T-cell (primary cell): ENCODE data around the gene BANK1. TPM values are rescaled to one million over a fixed set of nuclear protein-coding genes. Genes with fewer than 3 reads are reported as not detected.

Experiments used
- ATAC-seq, 4 experiments: fragments of 200-7000 bp in 3 of 4; fragments of 150-1000 bp in 1 of 4; cut with Tn5 transposase; replicated peaks in 1 of 4; 1 replicate in 3 of 4; 2 replicates in 1 of 4; pipeline ENCODE4 v1.10.0; 2021; ENCODE audit warnings: moderate library complexity in 3 of 4, mild to moderate bottlenecking in 2 of 4, moderate number of reproducible peaks in 1 of 4
- CTCF ChIA-PET, 2 donors: fragments of 300-600 bp; sonication (Branson Sonifier 250); formaldehyde crosslinking; loops; one replicate each; lab custom pipeline; 2022; ENCODE audit warnings: antibody characterized with exemption in 2 of 2; lab: Charles Lee
- POLR2A ChIA-PET, 2 donors: fragments of 300-600 bp; sonication (Branson Sonifier 250); formaldehyde crosslinking; loops; one replicate each; lab custom pipeline; 2022; ENCODE audit warnings: antibody characterized with exemption in 2 of 2; lab: Charles Lee
- DNase-seq, 35 experiments: peaks; one replicate each; pipeline versions ENCODE4 v3.0.0 to v3.0.0-alpha.2; 2013 to 2023
- H3K27ac ChIP-seq: one replicate; pipeline ENCODE4 v1.5.1; 2013; ENCODE audit warnings: low read length
- H3K27me3 ChIP-seq, 2 experiments: replicated peaks in 1 of 2; 1 replicate in 1 of 2; 2 replicates in 1 of 2; pipeline versions ENCODE4 v1.6.1 to v1.7.0; 2013; ENCODE audit warnings: low read length in 1 of 2, mixed read lengths in 1 of 2; ENCODE audit not compliant: control insufficient read depth in 2 of 2, insufficient read depth in 2 of 2; ENCODE audit errors: extremely low read depth in 1 of 2
- H3K36me3 ChIP-seq, 2 donors: 1 replicate in 1 of 2; 2 replicates in 1 of 2; pipeline versions ENCODE4 v1.6.1 to v1.7.0; 2013; ENCODE audit warnings: low read length in 1 of 2; ENCODE audit not compliant: control insufficient read depth in 2 of 2, insufficient read depth in 1 of 2; ENCODE audit errors: extremely low read depth in 1 of 2
- H3K4me1 ChIP-seq, 2 experiments: 1 replicate in 1 of 2; 2 replicates in 1 of 2; pipeline versions ENCODE4 v1.6.1 to v1.7.0; 2013; ENCODE audit warnings: low read length in 2 of 2, mixed read lengths in 1 of 2; ENCODE audit not compliant: insufficient read depth in 2 of 2, control insufficient read depth in 1 of 2; ENCODE audit errors: extremely low read depth in 1 of 2
- H3K4me3 ChIP-seq, 2 donors: 1 replicate in 1 of 2; 2 replicates in 1 of 2; pipeline versions ENCODE4 v1.5.1 to v1.7.0; 2013; ENCODE audit warnings: mild to moderate bottlenecking in 2 of 2, low read length in 1 of 2, moderate library complexity in 1 of 2; ENCODE audit not compliant: control insufficient read depth in 1 of 2; ENCODE audit errors: extremely low read depth in 1 of 2
- H3K9me3 ChIP-seq: 2 replicates; pipeline ENCODE4 v1.7.0; 2013
- H3K27ac Mint-ChIP-seq, 2 donors: one replicate each; pipeline ENCODE4 v1.8.0; 2020 to 2021; ENCODE audit warnings: mild to moderate bottlenecking in 2 of 2, mixed read lengths in 2 of 2
- H3K27me3 Mint-ChIP-seq, 2 donors: one replicate each; pipeline ENCODE4 v1.8.0; 2021 to 2022; ENCODE audit warnings: mixed read lengths in 2 of 2
- H3K36me3 Mint-ChIP-seq: one replicate; pipeline ENCODE4 v1.8.0; 2021; ENCODE audit warnings: mixed read lengths
- H3K4me1 Mint-ChIP-seq, 3 donors: one replicate each; pipeline ENCODE4 v1.8.0; 2020 to 2022; ENCODE audit warnings: mixed read lengths in 3 of 3, mild to moderate bottlenecking in 1 of 3
- H3K4me3 Mint-ChIP-seq, 3 donors: one replicate each; pipeline ENCODE4 v1.8.0; 2020 to 2022; ENCODE audit warnings: mild to moderate bottlenecking in 3 of 3, mixed read lengths in 3 of 3, moderate library complexity in 3 of 3
- H3K9me3 Mint-ChIP-seq, 3 donors: one replicate each; pipeline ENCODE4 v1.8.0; 2020 to 2022; ENCODE audit warnings: mixed read lengths in 3 of 3
- WGBS: methylation state at CpG from one replicate; pipeline ENCODE4 v1.1.5; 2013; ENCODE audit warnings: missing lambda C conversion rate; ENCODE audit not compliant: insufficient coverage; 5-methylcytosine and 5-hydroxymethylcytosine counted together
- total RNA-seq, 35 experiments: library from RNA in 6 of 35; stranded (reverse) in 6 of 35; fragments of 120-200 nt in 1 of 35; gene quantifications; one replicate each; pipeline versions ENCODE4 v1.2.1 to v1.2.4 and lab custom pipeline; 2013 to 2026

BANK1 gene
- total RNA-seq, 5 donors from 2014 or later (not counting 1 experiment from before 2014, with no cell fraction given), result 2.5 to 10.9 (median 3.5) TPM

DNA sequence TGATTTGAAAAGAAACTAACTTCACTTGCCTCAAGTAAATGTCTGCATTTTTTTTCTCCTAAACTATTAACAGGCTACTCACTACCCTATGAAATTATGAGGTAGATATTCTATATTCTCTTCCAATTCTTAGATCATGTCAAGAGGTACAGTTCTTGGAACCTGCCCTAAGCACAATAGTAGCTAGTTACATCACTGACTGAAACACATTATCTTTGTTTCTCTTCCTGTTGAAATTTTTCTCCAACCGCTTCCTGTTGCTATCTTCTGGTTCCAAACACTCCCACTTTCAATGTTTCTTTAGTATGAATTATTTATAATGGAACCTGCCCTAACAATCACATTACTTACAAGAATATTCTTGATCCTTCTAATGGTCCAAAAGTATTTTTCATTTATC lies 5.0 kb upstream of the BANK1 start:
- Mint-ChIP-seq H3K4me3 (no peak overlapping the region), H3K36me3 (no peaks in the 10 kb centered on the region), H3K27ac (no peak overlapping the region), H3K27me3 (peaks cover 5 to 15% of the 10 kb centered on the region in 2 donors), H3K4me1 (peaks cover 3 to 8% (median 6%) of the 10 kb centered on the region in 3 donors), H3K9me3 (peaks cover 0 to 4% (median 2%) of the 10 kb centered on the region in 3 donors)
- DNase-seq (no peak), ATAC-seq (no peak)
- H3K27ac ChIP-seq, result no peak overlapping the region
- no peak overlapping the region for H3K4me3 ChIP-seq
- H3K36me3 ChIP-seq, result no peaks in the 10 kb centered on the region
- ChIA-PET CTCF (no interaction called here), POLR2A (no interaction called here)
- H3K9me3 ChIP-seq, result no peaks in the 10 kb centered on the region
- H3K27me3 ChIP-seq, result peaks cover 0 to 1% of the 10 kb centered on the region in 2 experiments
- WGBS, result no CpG with 5 or more reads among the region's 1 CpG
- H3K4me1 ChIP-seq, result peaks cover under 1 to 2% of the 10 kb centered on the region in 2 experiments

DNA sequence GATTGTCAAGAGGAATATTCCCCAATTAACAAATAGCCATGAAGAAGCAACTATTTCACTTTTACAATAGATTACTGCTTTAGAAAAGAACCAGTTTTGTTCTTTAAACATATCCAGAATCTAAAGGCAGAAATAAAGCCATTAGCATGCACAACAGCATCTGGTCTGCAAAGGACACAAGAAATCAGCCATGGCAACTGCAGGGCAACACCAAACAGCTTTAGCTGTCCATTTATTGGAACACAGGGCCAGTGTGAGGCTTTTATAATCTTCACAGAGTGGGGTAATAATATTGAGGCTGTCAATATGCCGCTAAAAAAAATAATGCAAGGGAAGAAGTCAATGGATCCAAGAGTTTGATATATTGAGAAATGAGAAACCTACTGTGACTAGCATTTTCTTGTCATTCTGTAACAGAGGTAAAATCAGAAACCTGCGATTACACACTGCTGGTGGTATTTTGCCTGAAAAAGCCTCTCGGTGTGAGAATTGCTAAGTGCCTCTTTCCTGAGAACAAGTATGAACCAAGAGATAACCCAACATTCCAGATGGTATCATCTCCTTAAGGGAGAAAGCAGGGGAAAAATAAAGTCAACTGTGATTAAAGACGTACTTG lies 2.7 kb upstream of the BANK1 start:
- H3K4me1 ChIP-seq, result peaks cover 2 to 9% of the 10 kb centered on the region in 2 experiments
- ATAC-seq, result no peak
- ChIA-PET POLR2A (no interaction called here), CTCF (no interaction called here)
- Mint-ChIP-seq H3K27ac (no peak overlapping the region), H3K27me3 (peaks cover 5 to 24% of the 10 kb centered on the region in 2 donors), H3K9me3 (peaks cover 0 to 4% (median 2%) of the 10 kb centered on the region in 3 donors), H3K4me3 (no peak overlapping the region), H3K4me1 (peaks cover 7 to 12% (median 8%) of the 10 kb centered on the region in 3 donors), H3K36me3 (no peaks in the 10 kb centered on the region)
- 100% methylated on average over 1 of the region's 4 CpGs for WGBS
- H3K4me3 ChIP-seq, result no peak overlapping the region
- H3K36me3 ChIP-seq, result no peaks in the 10 kb centered on the region
- no peak for DNase-seq
- H3K9me3 ChIP-seq, result no peaks in the 10 kb centered on the region
- peaks cover 0 to 10% of the 10 kb centered on the region in 2 experiments for H3K27me3 ChIP-seq
- no peak overlapping the region for H3K27ac ChIP-seq

GRCh38 chr4:101791182-101791558 lies 640 bp downstream of the BANK1 start:
- Histone ChIP-seq H3K36me3 (no peaks in the 10 kb centered on the region), H3K27me3 (peaks cover 0 to 10% of the 10 kb centered on the region in 2 experiments), H3K27ac (no peak overlapping the region), H3K9me3 (no peaks in the 10 kb centered on the region), H3K4me1 (peaks cover 0 to 9% of the 10 kb centered on the region in 2 experiments), H3K4me3 (peak overlapping the region; percentile 49 to 78)
- Mint-ChIP-seq H3K27me3 (peaks cover 13 to 32% of the 10 kb centered on the region in 2 donors), H3K36me3 (no peaks in the 10 kb centered on the region), H3K4me3 (peak overlapping the region; percentile 72 to 75 (median 74)), H3K4me1 (peaks cover 7 to 10% (median 8%) of the 10 kb centered on the region in 3 donors), H3K27ac (no peak overlapping the region), H3K9me3 (peaks cover 0 to 4% (median 2%) of the 10 kb centered on the region in 3 donors)
- CTCF ChIA-PET, result no interaction called here
- 19% methylated on average over 9 of the region's 12 CpGs for WGBS
- peak in 1 of 4 experiments; percentile 26 for ATAC-seq
- DNase-seq, result no peak
- POLR2A ChIA-PET, result no interaction called here

DNA sequence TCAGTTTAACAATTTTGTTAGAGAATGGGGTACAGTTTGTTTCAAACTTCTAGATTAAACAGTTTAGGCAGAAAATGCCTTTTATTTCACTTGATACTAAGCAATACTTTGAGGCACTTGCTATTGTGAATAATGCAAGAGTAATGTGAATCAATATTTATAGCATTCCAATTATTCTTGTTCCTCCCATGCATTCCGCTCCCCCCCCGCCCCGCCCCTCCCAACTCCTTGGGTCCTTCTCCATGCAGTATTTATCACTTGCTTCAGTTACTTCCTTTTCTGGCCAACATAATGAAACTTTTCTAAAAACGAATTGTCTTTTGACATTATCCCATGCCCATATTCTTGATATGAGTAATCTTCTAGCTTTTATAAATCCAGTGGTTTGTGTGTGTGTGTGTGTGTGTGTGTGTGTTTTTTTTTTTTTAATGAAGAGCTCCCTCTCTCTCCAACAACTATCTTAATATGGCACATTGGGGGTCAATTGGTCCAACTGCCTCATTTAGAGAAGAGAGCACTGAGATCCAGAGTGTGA lies 1.6 kb downstream of the BANK1 start:
- peak overlapping the region in 1 of 3 donors; percentile 1 for H3K4me3 Mint-ChIP-seq
- peaks cover 0 to 2% (median under 1%) of the 10 kb centered on the region in 3 donors for H3K9me3 Mint-ChIP-seq
- peaks cover 7 to 10% (median 8%) of the 10 kb centered on the region in 3 donors for H3K4me1 Mint-ChIP-seq
- peaks cover 13 to 32% of the 10 kb centered on the region in 2 donors for H3K27me3 Mint-ChIP-seq
- no peak overlapping the region for H3K27ac Mint-ChIP-seq
- no peaks in the 10 kb centered on the region for H3K9me3 ChIP-seq
- H3K36me3 ChIP-seq, result no peaks in the 10 kb centered on the region
- CTCF ChIA-PET, result no interaction called here
- WGBS, result no CpG with 5 or more reads among the region's 4 CpGs
- no peaks in the 10 kb centered on the region for H3K36me3 Mint-ChIP-seq
- H3K27ac ChIP-seq, result no peak overlapping the region
- H3K4me3 ChIP-seq, result no peak overlapping the region
- POLR2A ChIA-PET, result interaction anchor here in 1 of 2 donors (0.6 kb wide), 1 partner anchor 1480 kb away, joined by 4 read pairs; no protein-coding TSS in a partner anchor
- no peak for ATAC-seq
- peaks cover 0 to 10% of the 10 kb centered on the region in 2 experiments for H3K27me3 ChIP-seq
- no peak for DNase-seq
- peaks cover 0 to 9% of the 10 kb centered on the region in 2 experiments for H3K4me1 ChIP-seq

DNA sequence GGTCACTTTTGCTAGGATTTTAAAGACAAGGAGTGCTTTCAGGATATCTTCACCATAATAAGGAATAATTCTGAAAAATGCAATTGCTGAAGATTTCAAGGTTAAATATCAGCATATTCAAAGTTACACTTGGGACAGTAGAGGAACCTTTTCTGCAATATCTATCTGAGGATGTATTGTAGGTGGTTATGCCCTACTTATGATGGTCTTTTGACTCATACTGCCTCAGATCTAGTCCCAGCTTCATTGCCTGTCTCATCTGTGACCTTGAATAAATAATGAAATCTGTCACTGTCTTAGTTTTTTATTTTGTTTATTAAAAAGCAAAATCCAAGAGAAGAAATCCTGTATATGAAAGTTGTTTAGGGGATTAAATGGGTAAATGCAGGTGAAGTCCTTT lies 2.9 kb downstream of the BANK1 start:
- no peak for ATAC-seq
- Histone ChIP-seq H3K4me1 (peaks cover 0 to 9% of the 10 kb centered on the region in 2 experiments), H3K36me3 (no peaks in the 10 kb centered on the region), H3K27me3 (peaks cover 0 to 10% of the 10 kb centered on the region in 2 experiments), H3K27ac (no peak overlapping the region), H3K9me3 (no peaks in the 10 kb centered on the region), H3K4me3 (no peak overlapping the region)
- Mint-ChIP-seq H3K27ac (no peak overlapping the region), H3K36me3 (no peaks in the 10 kb centered on the region), H3K27me3 (peaks cover 8 to 30% of the 10 kb centered on the region in 2 donors), H3K4me3 (no peak overlapping the region), H3K9me3 (no peaks in the 10 kb centered on the region), H3K4me1 (peaks cover 7 to 10% (median 8%) of the 10 kb centered on the region in 3 donors)
- DNase-seq, result no peak
- ChIA-PET CTCF (no interaction called here), POLR2A (no interaction called here)

- Mint-ChIP-seq H3K27me3 (peaks cover 8 to 30% of the 10 kb centered on the region in 2 donors), H3K36me3 (no peaks in the 10 kb centered on the region), H3K9me3 (no peaks in the 10 kb centered on the region), H3K27ac (no peak overlapping the region), H3K4me1 (peaks cover 7 to 10% (median 8%) of the 10 kb centered on the region in 3 donors), H3K4me3 (no peak overlapping the region)
- WGBS, result no CpG with 5 or more reads among the region's 1 CpG
- Histone ChIP-seq H3K9me3 (no peaks in the 10 kb centered on the region), H3K27me3 (peaks cover 0 to 10% of the 10 kb centered on the region in 2 experiments), H3K36me3 (no peaks in the 10 kb centered on the region), H3K27ac (no peak overlapping the region), H3K4me3 (no peak overlapping the region), H3K4me1 (peaks cover 0 to 9% of the 10 kb centered on the region in 2 experiments)
- POLR2A ChIA-PET, result no interaction called here
- DNase-seq, result no peak
- no peak for ATAC-seq
- CTCF ChIA-PET, result no interaction called here
These were observed 4.3 kb downstream of the BANK1 start for GRCh38 chr4:101794806-101795205.
